Loucy (cell line): ENCODE results near the gene HBE1.

Source experiments
- EZH2phosphoT487 ChIP-seq: fragments of 200-600 bp; IDR thresholded peaks from 2 replicates; pipeline ENCODE4 v1.6.1; 2018; ENCODE audit warnings: antibody characterized with exemption, mild to moderate bottlenecking, moderate library complexity, borderline replicate concordance
- TF ChIP-seq, protein P1 (sequence below): fragments of 200-600 bp; sonication (generic); conservative IDR thresholded peaks from 2 replicates; pipeline ENCODE4 v1.5.1; 2014; ENCODE audit warnings: mild to moderate bottlenecking, antibody characterized with exemption, low read length

DNA sequence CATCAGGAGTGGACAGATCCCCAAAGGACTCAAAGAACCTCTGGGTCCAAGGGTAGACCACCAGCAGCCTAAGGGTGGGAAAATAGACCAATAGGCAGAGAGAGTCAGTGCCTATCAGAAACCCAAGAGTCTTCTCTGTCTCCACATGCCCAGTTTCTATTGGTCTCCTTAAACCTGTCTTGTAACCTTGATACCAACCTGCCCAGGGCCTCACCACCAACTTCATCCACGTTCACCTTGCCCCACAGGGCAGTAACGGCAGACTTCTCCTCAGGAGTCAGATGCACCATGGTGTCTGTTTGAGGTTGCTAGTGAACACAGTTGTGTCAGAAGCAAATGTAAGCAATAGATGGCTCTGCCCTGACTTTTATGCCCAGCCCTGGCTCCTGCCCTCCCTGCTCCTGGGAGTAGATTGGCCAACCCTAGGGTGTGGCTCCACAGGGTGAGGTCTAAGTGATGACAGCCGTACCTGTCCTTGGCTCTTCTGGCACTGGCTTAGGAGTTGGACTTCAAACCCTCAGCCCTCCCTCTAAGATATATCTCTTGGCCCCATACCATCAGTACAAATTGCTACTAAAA, 42.9 kb downstream of the HBE1 start, which contains the start of gene HBB:
- TF ChIP-seq, protein P1, sequence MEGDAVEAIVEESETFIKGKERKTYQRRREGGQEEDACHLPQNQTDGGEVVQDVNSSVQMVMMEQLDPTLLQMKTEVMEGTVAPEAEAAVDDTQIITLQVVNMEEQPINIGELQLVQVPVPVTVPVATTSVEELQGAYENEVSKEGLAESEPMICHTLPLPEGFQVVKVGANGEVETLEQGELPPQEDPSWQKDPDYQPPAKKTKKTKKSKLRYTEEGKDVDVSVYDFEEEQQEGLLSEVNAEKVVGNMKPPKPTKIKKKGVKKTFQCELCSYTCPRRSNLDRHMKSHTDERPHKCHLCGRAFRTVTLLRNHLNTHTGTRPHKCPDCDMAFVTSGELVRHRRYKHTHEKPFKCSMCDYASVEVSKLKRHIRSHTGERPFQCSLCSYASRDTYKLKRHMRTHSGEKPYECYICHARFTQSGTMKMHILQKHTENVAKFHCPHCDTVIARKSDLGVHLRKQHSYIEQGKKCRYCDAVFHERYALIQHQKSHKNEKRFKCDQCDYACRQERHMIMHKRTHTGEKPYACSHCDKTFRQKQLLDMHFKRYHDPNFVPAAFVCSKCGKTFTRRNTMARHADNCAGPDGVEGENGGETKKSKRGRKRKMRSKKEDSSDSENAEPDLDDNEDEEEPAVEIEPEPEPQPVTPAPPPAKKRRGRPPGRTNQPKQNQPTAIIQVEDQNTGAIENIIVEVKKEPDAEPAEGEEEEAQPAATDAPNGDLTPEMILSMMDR = no peak
- no peak for TF ChIP-seq EZH2phosphoT487
